Loucy (cell line): Measurements from ENCODE around the gene GRIK2.

Experiments used
- H2AFZ ChIP-seq: fragments of 200-600 bp; sonication (generic); 2 replicates; pipeline ENCODE4 v1.6.0; 2016; ENCODE audit warnings: antibody characterized with exemption, mild to moderate bottlenecking, low read length, moderate library complexity
- H3F3A ChIP-seq: fragments of 200-600 bp; 2 replicates; pipeline ENCODE4 v1.6.0; 2016; ENCODE audit warnings: antibody characterized with exemption, low read depth, mild to moderate bottlenecking
- H3K27me3 ChIP-seq: fragments of 200-600 bp; sonication (generic); 2 replicates; pipeline ENCODE4 v1.6.1; 2014; ENCODE audit warnings: low read length, mild to moderate bottlenecking; ENCODE audit not compliant: insufficient read depth, poor library complexity, severe bottlenecking
- H3K36me3 ChIP-seq: fragments of 200-600 bp; sonication (generic); 2 replicates; pipeline ENCODE4 v1.6.1; 2016; ENCODE audit warnings: low read length; ENCODE audit not compliant: insufficient read depth
- H3K4me1 ChIP-seq: fragments of 200-600 bp; sonication (generic); 2 replicates; pipeline ENCODE4 v1.5.1; 2014; ENCODE audit warnings: low read length, mild to moderate bottlenecking; ENCODE audit not compliant: insufficient read depth, poor library complexity, severe bottlenecking
- H3K4me2 ChIP-seq: fragments of 200-600 bp; sonication (generic); 2 replicates; pipeline ENCODE4 v1.6.0; 2014; ENCODE audit warnings: antibody characterized with exemption, low read length, low read depth, mild to moderate bottlenecking; ENCODE audit not compliant: poor library complexity, severe bottlenecking
- H3K4me3 ChIP-seq: fragments of 200-600 bp; sonication (generic); 2 replicates; pipeline ENCODE4 v1.5.1; 2014; ENCODE audit warnings: low read length, mild to moderate bottlenecking, mixed read lengths; ENCODE audit not compliant: poor library complexity, severe bottlenecking
- H3K79me2 ChIP-seq: fragments of 200-600 bp; sonication (generic); 2 replicates; pipeline ENCODE4 v1.6.1; 2014; ENCODE audit warnings: low read length; ENCODE audit not compliant: insufficient read depth
- H3K9ac ChIP-seq: fragments of 200-600 bp; sonication (generic); 2 replicates; pipeline ENCODE4 v1.6.0; 2014; ENCODE audit warnings: mild to moderate bottlenecking, low read depth, low read length, moderate library complexity; ENCODE audit not compliant: poor library complexity, severe bottlenecking
- H3K9me2 ChIP-seq: fragments of 200-600 bp; sonication (generic); replicated peaks from 2 replicates; pipeline ENCODE4 v1.6.1; 2016; ENCODE audit warnings: low read depth, low read length, mixed read lengths
- H3K9me3 ChIP-seq: fragments of 200-600 bp; sonication (generic); 2 replicates; pipeline ENCODE4 v1.6.1; 2014; ENCODE audit warnings: mild to moderate bottlenecking, antibody characterized with exemption, low read length, low read depth; ENCODE audit not compliant: insufficient read depth
- H4K20me1 ChIP-seq: fragments of 200-600 bp; sonication (generic); 2 replicates; pipeline ENCODE4 v1.6.0; 2014; ENCODE audit warnings: antibody characterized with exemption, low read length, mild to moderate bottlenecking; ENCODE audit not compliant: insufficient read depth, poor library complexity, severe bottlenecking
- EZH2phosphoT487 ChIP-seq: fragments of 200-600 bp; IDR thresholded peaks from 2 replicates; pipeline ENCODE4 v1.6.1; 2018; ENCODE audit warnings: antibody characterized with exemption, mild to moderate bottlenecking, moderate library complexity, borderline replicate concordance
- TF ChIP-seq, protein P1 (sequence below): fragments of 200-600 bp; sonication (generic); conservative IDR thresholded peaks from 2 replicates; pipeline ENCODE4 v1.5.1; 2014; ENCODE audit warnings: mild to moderate bottlenecking, antibody characterized with exemption, low read length

Gene GRIK2

DNA sequence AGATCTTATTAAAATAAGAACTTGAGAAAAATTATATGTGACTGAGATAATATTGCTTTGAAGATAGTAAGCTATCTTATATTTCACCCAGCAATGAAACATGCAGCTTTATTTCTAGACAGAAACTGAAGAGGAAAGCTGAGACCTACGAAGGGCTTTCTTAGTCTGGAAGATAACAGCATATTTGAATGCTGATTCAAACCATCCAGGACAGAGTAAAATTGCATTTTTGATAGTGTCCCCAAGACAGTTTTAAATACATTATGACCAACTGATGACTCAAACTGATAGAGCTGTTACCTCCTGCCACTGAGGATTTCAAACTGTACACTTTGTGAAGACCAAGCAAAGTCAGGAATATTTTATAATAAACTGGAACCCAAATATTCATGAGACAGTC, 409.6 kb downstream of the GRIK2 start:
- no peak for TF ChIP-seq EZH2phosphoT487
- TF ChIP-seq, protein P1, sequence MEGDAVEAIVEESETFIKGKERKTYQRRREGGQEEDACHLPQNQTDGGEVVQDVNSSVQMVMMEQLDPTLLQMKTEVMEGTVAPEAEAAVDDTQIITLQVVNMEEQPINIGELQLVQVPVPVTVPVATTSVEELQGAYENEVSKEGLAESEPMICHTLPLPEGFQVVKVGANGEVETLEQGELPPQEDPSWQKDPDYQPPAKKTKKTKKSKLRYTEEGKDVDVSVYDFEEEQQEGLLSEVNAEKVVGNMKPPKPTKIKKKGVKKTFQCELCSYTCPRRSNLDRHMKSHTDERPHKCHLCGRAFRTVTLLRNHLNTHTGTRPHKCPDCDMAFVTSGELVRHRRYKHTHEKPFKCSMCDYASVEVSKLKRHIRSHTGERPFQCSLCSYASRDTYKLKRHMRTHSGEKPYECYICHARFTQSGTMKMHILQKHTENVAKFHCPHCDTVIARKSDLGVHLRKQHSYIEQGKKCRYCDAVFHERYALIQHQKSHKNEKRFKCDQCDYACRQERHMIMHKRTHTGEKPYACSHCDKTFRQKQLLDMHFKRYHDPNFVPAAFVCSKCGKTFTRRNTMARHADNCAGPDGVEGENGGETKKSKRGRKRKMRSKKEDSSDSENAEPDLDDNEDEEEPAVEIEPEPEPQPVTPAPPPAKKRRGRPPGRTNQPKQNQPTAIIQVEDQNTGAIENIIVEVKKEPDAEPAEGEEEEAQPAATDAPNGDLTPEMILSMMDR = no peak
- H3K27me3 ChIP-seq = no peaks in the 10 kb centered on the region
- H3K79me2 ChIP-seq = no peaks in the 10 kb centered on the region
- no peaks in the 10 kb centered on the region for H3K4me1 ChIP-seq
- H3K9me2 ChIP-seq = no peaks in the 10 kb centered on the region
- no peaks in the 10 kb centered on the region for H4K20me1 ChIP-seq
- H3K9ac ChIP-seq = no peak overlapping the region
- no peaks in the 10 kb centered on the region for H3F3A ChIP-seq
- no peak overlapping the region for H3K4me2 ChIP-seq
- H2AFZ ChIP-seq = no peak overlapping the region
- H3K4me3 ChIP-seq = no peak overlapping the region
- no peaks in the 10 kb centered on the region for H3K36me3 ChIP-seq
- H3K9me3 ChIP-seq = no peaks in the 10 kb centered on the region

DNA sequence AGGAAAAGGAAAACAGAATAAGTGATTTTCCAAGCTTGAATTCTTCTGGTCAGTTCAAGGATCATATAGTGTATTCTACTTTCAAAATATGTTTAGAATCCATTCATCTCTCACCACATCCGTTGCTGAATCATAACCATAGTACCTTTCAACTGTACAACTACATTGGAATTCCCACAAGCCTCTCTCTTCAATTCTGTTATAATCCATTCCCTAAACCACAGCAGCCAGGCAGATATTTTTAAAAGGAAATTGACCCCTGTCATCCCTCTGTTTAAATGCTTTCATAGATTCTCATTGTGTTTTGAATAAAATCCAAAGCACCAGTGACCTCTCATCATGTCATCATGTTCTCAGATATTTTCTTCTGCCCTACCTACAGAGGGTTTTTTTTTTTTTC, 412.7 kb downstream of the GRIK2 start:
- Histone ChIP-seq H3K4me2 (no peak overlapping the region), H3K9me3 (no peaks in the 10 kb centered on the region), H3K9me2 (no peaks in the 10 kb centered on the region), H3F3A (no peaks in the 10 kb centered on the region), H4K20me1 (no peaks in the 10 kb centered on the region), H3K4me3 (no peak overlapping the region), H2AFZ (no peak overlapping the region), H3K79me2 (no peaks in the 10 kb centered on the region), H3K4me1 (no peaks in the 10 kb centered on the region), H3K9ac (no peak overlapping the region), H3K36me3 (no peaks in the 10 kb centered on the region), H3K27me3 (no peaks in the 10 kb centered on the region)
- TF ChIP-seq EZH2phosphoT487 = no peak
- TF ChIP-seq, protein P1 = no peak

DNA sequence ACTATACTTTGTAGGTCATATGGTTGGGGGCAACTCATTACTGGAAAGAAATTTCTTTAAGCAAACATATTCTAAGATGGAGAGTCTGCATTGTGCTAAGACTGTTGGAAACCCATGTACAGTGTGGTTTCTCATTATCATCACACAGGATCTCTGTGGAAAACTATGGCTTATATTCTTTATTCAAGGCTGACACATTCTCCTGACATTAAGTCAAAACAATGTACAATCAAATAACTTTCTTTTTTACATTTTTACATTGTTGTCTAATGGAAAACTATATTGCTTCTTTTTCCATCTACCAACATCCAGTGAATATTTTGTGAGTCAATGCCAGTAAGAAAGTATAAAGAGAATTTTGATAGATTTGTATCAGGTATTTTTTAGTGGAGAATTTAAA, 417.6 kb downstream of the GRIK2 start:
- H3K79me2 ChIP-seq = no peaks in the 10 kb centered on the region
- no peaks in the 10 kb centered on the region for H4K20me1 ChIP-seq
- no peaks in the 10 kb centered on the region for H3K9me3 ChIP-seq
- no peaks in the 10 kb centered on the region for H3K27me3 ChIP-seq
- TF ChIP-seq EZH2phosphoT487 = no peak
- TF ChIP-seq, protein P1 = no peak
- H3K4me3 ChIP-seq = no peak overlapping the region
- H2AFZ ChIP-seq = no peak overlapping the region
- H3K9ac ChIP-seq = no peak overlapping the region
- no peaks in the 10 kb centered on the region for H3F3A ChIP-seq
- no peak overlapping the region for H3K4me2 ChIP-seq
- H3K36me3 ChIP-seq = no peaks in the 10 kb centered on the region
- no peaks in the 10 kb centered on the region for H3K4me1 ChIP-seq
- H3K9me2 ChIP-seq = no peaks in the 10 kb centered on the region
